OCI-LY1 (cell line): ENCODE data around the gene GRAMD1A.

Source experiments
- EZH2 ChIP-seq: fragments of 200-600 bp; sonication (generic), shearing (Covaris generic); IDR thresholded peaks from 2 replicates; pipeline ENCODE4 v1.8.0; 2017; ENCODE audit warnings: borderline replicate concordance, mixed run types, mild to moderate bottlenecking, antibody characterized with exemption, low read length, moderate library complexity, mixed read lengths
- TF ChIP-seq, protein P1 (sequence below): fragments of 200-600 bp; sonication (generic), shearing (Covaris generic); IDR thresholded peaks from 2 replicates; pipeline ENCODE4 v1.5.1; 2017; ENCODE audit warnings: mild to moderate bottlenecking, antibody characterized with exemption, low read length, moderate library complexity, mixed read lengths

- TF ChIP-seq, protein P1, sequence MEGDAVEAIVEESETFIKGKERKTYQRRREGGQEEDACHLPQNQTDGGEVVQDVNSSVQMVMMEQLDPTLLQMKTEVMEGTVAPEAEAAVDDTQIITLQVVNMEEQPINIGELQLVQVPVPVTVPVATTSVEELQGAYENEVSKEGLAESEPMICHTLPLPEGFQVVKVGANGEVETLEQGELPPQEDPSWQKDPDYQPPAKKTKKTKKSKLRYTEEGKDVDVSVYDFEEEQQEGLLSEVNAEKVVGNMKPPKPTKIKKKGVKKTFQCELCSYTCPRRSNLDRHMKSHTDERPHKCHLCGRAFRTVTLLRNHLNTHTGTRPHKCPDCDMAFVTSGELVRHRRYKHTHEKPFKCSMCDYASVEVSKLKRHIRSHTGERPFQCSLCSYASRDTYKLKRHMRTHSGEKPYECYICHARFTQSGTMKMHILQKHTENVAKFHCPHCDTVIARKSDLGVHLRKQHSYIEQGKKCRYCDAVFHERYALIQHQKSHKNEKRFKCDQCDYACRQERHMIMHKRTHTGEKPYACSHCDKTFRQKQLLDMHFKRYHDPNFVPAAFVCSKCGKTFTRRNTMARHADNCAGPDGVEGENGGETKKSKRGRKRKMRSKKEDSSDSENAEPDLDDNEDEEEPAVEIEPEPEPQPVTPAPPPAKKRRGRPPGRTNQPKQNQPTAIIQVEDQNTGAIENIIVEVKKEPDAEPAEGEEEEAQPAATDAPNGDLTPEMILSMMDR, result no peak
- no peak for TF ChIP-seq EZH2
Observed at GRCh38 chr19:35005256-35005977, 5.3 kb downstream of the GRAMD1A start.
